Hepatocyte (in vitro differentiated cells): ENCODE data around the gene RXFP3.

Source experiments
- CTCF ChIP-seq: fragments of 200-600 bp; sonication (generic); IDR thresholded peaks from 2 replicates; pipeline ENCODE4 v1.5.1; 2016; ENCODE audit warnings: antibody characterized with exemption, mild to moderate bottlenecking; ENCODE audit not compliant: poor library complexity
- EZH2 ChIP-seq: fragments of 200-600 bp; sonication (generic); IDR thresholded peaks from 2 replicates; pipeline ENCODE4 v1.6.1; 2016; ENCODE audit warnings: antibody characterized with exemption, mild to moderate bottlenecking, borderline replicate concordance

DNA sequence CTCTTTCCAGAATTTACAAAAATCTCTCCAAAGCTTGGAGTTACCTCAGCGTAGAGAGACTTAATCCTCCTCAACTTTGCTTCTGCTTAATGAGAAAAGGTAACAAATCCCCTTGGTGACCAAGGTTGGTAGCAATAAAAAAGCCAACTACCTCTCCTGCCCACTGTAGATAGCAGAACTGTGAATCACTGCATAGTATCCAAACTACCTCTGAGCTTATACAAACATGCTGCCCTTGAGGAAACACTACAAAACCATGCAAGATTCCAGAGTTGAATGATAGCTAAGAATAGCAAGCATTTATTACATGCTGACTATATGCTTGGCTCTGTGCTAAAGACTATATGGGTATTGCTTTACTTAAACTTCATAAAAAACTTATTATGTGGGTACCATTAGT lies 41.6 kb upstream of the RXFP3 start:
- TF ChIP-seq CTCF (no peak), EZH2 (no peak)
